Cardiac muscle cell (in vitro differentiated cells and primary cell): ENCODE results near the gene ACER3. TPM values are rescaled to one million over a fixed set of nuclear protein-coding genes. Genes with fewer than 3 reads are reported as not detected.

Source experiments
- DNase-seq, 2 donors: peaks; one replicate each; pipeline versions ENCODE4 v3.0.0 to v3.0.0-alpha.2; 2010 to 2017; ENCODE audit warnings: low read depth in 1 of 2, low spot score in 1 of 2
- H3K27ac ChIP-seq: fragments of 200-600 bp; sonication (generic); 2 replicates; pipeline ENCODE4 v1.5.1; 2016
- H3K27me3 ChIP-seq: fragments of 200-600 bp; sonication (generic); 2 replicates; pipeline ENCODE4 v1.6.0; 2016; ENCODE audit warnings: control low read depth
- H3K36me3 ChIP-seq: fragments of 200-600 bp; sonication (generic); 2 replicates; pipeline ENCODE4 v1.5.1; 2016; ENCODE audit warnings: control low read depth
- H3K4me1 ChIP-seq: fragments of 200-600 bp; sonication (generic); 2 replicates; pipeline ENCODE4 v1.8.1; 2017; ENCODE audit warnings: low read depth, mild to moderate bottlenecking, mixed run types
- H3K4me3 ChIP-seq: fragments of 200-600 bp; sonication (generic); 2 replicates; pipeline ENCODE4 v1.5.1; 2016; ENCODE audit warnings: mild to moderate bottlenecking
- H3K9me3 ChIP-seq: fragments of 200-600 bp; sonication (generic); 2 replicates; pipeline ENCODE4 v1.5.1; 2017; ENCODE audit warnings: low read depth, mild to moderate bottlenecking, control low read depth
- polyA plus RNA-seq: library from polyadenylated mRNA; unstranded; fragments of >200 nt; fragmentation: Nextera tagmentation; extraction: Ambion mirVana; gene quantifications from 2 replicates; pipeline ENCODE4 v1.2.1, GENCODE V29; 2016
- total RNA-seq: library from RNA; depleted of rRNA; stranded (reverse); fragments of >200 nt; gene quantifications from 2 replicates; pipeline ENCODE4 v1.2.3, GENCODE V29; 2016
- TF ChIP-seq, protein P1 (sequence below): IDR thresholded peaks from 2 replicates; pipeline ENCODE4 v1.5.1; 2012; ENCODE audit warnings: low read depth, mild to moderate bottlenecking, low read length

Gene ACER3
- total and polyA plus RNA-seq, 2 experiments from 2014 or later = 5.6 to 9.8 TPM

- no peaks in the 10 kb centered on the region for H3K4me1 ChIP-seq
- no peak for DNase-seq
- no peaks in the 10 kb centered on the region for H3K9me3 ChIP-seq
- TF ChIP-seq, protein P1, sequence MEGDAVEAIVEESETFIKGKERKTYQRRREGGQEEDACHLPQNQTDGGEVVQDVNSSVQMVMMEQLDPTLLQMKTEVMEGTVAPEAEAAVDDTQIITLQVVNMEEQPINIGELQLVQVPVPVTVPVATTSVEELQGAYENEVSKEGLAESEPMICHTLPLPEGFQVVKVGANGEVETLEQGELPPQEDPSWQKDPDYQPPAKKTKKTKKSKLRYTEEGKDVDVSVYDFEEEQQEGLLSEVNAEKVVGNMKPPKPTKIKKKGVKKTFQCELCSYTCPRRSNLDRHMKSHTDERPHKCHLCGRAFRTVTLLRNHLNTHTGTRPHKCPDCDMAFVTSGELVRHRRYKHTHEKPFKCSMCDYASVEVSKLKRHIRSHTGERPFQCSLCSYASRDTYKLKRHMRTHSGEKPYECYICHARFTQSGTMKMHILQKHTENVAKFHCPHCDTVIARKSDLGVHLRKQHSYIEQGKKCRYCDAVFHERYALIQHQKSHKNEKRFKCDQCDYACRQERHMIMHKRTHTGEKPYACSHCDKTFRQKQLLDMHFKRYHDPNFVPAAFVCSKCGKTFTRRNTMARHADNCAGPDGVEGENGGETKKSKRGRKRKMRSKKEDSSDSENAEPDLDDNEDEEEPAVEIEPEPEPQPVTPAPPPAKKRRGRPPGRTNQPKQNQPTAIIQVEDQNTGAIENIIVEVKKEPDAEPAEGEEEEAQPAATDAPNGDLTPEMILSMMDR = no peak
- no peaks in the 10 kb centered on the region for H3K27me3 ChIP-seq
- H3K27ac ChIP-seq = no peak overlapping the region
- no peaks in the 10 kb centered on the region for H3K36me3 ChIP-seq
- H3K4me3 ChIP-seq = no peak overlapping the region
Measured at GRCh38 chr11:77031599-77031998, 170.9 kb downstream of the ACER3 start.

GRCh38 chr11:77035039-77035438 lies 174.3 kb downstream of the ACER3 start:
- Histone ChIP-seq H3K27ac (no peak overlapping the region), H3K27me3 (peaks cover 17% of the 10 kb centered on the region), H3K4me3 (no peak overlapping the region), H3K36me3 (no peaks in the 10 kb centered on the region), H3K4me1 (no peaks in the 10 kb centered on the region), H3K9me3 (no peaks in the 10 kb centered on the region)
- no peak for DNase-seq
- TF ChIP-seq, protein P1 = no peak

GRCh38 chr11:77035580-77035979 lies 174.9 kb downstream of the ACER3 start:
- no peaks in the 10 kb centered on the region for H3K4me1 ChIP-seq
- TF ChIP-seq, protein P1 = no peak
- H3K4me3 ChIP-seq = no peak overlapping the region
- no peaks in the 10 kb centered on the region for H3K9me3 ChIP-seq
- DNase-seq = no peak
- no peak overlapping the region for H3K27ac ChIP-seq
- H3K27me3 ChIP-seq = peaks cover 22% of the 10 kb centered on the region
- no peaks in the 10 kb centered on the region for H3K36me3 ChIP-seq

GRCh38 chr11:77036398-77036797 lies 175.7 kb downstream of the ACER3 start:
- no peak overlapping the region for H3K27ac ChIP-seq
- DNase-seq = no peak
- no peaks in the 10 kb centered on the region for H3K9me3 ChIP-seq
- TF ChIP-seq, protein P1 = no peak
- no peaks in the 10 kb centered on the region for H3K4me1 ChIP-seq
- no peaks in the 10 kb centered on the region for H3K36me3 ChIP-seq
- no peak overlapping the region for H3K4me3 ChIP-seq
- H3K27me3 ChIP-seq = peaks cover 27% of the 10 kb centered on the region

- Histone ChIP-seq H3K4me1 (no peaks in the 10 kb centered on the region), H3K27me3 (peaks cover 27% of the 10 kb centered on the region), H3K27ac (no peak overlapping the region), H3K9me3 (no peaks in the 10 kb centered on the region), H3K4me3 (no peak overlapping the region), H3K36me3 (no peaks in the 10 kb centered on the region)
- TF ChIP-seq, protein P1 = no peak
- no peak for DNase-seq
Measured at GRCh38 chr11:77037057-77037456, 176.3 kb downstream of the ACER3 start.
